GM12864 (cell line): ENCODE results near the gene FAM47B.

Source experiments
- DNase-seq: peaks from one replicate; pipeline ENCODE4 v3.0.0-alpha.2; 2011; ENCODE audit warnings: low read depth
- H3K4me3 ChIP-seq: 2 replicates; pipeline ENCODE4 v1.5.1; 2011; ENCODE audit warnings: mild to moderate bottlenecking, low read depth, low read length, control low read depth
- TF ChIP-seq, protein P1 (sequence below): IDR thresholded peaks from 2 replicates; pipeline ENCODE4 v1.5.1; 2011; ENCODE audit warnings: low read depth, mild to moderate bottlenecking, moderate library complexity, low read length, control low read depth, inconsistent platforms; ENCODE audit errors: missing control alignments

The FAM47B gene

DNA sequence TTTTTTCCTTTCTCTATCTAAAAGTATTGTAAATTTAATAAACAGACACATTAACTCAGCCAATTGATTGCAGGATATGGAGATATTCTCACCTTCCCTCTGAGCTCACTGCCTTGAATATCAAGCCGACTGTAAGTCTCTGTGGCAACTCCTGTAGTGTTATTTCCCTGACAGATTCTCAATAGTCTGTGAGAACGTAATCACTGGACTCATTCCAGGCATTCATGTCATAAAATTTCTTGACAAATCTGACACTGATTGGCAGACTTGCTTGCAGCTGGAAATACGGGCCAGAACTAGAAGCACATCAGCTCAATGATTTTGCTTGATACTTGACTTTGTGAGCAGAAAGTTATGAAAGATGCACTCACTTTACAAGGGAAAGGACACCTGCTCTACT is 29.6 kb downstream of the FAM47B start:
- DNase-seq = no peak
- H3K4me3 ChIP-seq = no peak overlapping the region
- TF ChIP-seq, protein P1, sequence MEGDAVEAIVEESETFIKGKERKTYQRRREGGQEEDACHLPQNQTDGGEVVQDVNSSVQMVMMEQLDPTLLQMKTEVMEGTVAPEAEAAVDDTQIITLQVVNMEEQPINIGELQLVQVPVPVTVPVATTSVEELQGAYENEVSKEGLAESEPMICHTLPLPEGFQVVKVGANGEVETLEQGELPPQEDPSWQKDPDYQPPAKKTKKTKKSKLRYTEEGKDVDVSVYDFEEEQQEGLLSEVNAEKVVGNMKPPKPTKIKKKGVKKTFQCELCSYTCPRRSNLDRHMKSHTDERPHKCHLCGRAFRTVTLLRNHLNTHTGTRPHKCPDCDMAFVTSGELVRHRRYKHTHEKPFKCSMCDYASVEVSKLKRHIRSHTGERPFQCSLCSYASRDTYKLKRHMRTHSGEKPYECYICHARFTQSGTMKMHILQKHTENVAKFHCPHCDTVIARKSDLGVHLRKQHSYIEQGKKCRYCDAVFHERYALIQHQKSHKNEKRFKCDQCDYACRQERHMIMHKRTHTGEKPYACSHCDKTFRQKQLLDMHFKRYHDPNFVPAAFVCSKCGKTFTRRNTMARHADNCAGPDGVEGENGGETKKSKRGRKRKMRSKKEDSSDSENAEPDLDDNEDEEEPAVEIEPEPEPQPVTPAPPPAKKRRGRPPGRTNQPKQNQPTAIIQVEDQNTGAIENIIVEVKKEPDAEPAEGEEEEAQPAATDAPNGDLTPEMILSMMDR = no peak

DNA sequence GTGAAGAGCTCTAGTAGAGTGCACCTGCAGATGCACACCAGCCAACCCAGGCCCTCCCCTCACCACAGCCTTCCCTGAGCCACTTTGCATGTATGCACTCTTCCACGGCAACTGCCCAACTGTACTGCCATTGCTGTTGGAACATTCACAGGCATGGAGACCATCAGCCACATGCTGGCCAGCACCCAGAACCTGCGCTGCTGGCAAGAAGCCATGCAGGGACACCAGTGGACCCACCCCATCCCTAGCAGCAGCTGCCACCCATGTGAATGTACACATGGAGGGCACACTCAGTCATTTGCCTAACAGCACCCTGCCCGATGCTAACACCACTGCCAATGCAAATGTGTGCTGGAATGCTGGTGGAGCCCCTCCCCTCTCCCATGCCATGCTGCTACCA is 35.6 kb downstream of the FAM47B start:
- no peak overlapping the region for H3K4me3 ChIP-seq
- DNase-seq = no peak
- TF ChIP-seq, protein P1 = no peak

DNA sequence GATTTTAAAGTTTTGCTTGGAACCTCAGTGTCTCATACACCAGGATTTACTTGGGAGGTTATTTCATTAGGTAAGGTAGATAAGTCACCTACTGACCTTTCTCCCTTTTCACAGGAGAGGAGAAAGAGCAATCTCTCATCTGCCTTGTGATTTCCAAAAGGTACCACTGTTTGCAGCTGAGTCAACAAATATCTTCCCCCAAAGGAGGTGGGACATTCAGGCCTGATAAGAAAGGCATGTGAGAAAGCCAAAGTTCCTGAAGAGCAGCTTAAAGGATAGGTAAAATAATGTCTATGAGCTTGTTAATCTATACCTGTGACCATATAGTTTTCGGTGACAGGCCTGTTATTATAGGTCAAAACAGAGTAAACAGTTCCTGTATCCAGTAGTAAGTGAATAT is 45.0 kb downstream of the FAM47B start:
- TF ChIP-seq, protein P1 = no peak
- DNase-seq = no peak
- H3K4me3 ChIP-seq = no peak overlapping the region
